HCT116 (cell line): ENCODE measurements around the gene PSMC3IP. TPM values are rescaled to one million over a fixed set of nuclear protein-coding genes. Genes with fewer than 3 reads are reported as not detected.

Experiments used
- ATAC-seq: fragments of 200-7000 bp; cut with Tn5 transposase; 2 replicates; pipeline ENCODE4 v1.9.1; 2020; ENCODE audit warnings: mild to moderate bottlenecking, moderate library complexity
- BruUV-seq: library from RNA; stranded (reverse); fragments of 400-500 nt; replicated peaks from 2 replicates; lab custom pipeline; 2021; lab: Mats Ljungman, UMichigan
- CTCF ChIA-PET: fragments of 300-600 bp; sonication (Branson Sonifier 250); formaldehyde crosslinking; loops from one replicate; lab custom pipeline; 2021; ENCODE audit warnings: antibody characterized with exemption; lab: Charles Lee
- POLR2A ChIA-PET: fragments of 300-600, 350-600 bp; sonication (Branson Sonifier 250); formaldehyde crosslinking; loops from one replicate; lab custom pipeline; 2021; ENCODE audit warnings: antibody characterized with exemption; lab: Charles Lee
- RAD21 ChIA-PET, 2 experiments: fragments of 300-600 bp; sonication (Branson Sonifier 250); formaldehyde crosslinking; loops; one replicate each; lab custom pipeline; 2023; ENCODE audit warnings: low total read pairs in 2 of 2; ENCODE audit not compliant: uncharacterized antibody in 2 of 2, unreplicated experiment in 2 of 2, low non-redundant PET in 1 of 2; lab: Charles Lee
- DNase-seq: peaks from one replicate; pipeline ENCODE4 v3.0.0-alpha.2; 2010; ENCODE audit warnings: low read depth, low spot score
- H2AFZ ChIP-seq: fragments of 200-600 bp; shearing (Covaris generic), sonication (generic); 2 replicates; pipeline ENCODE4 v1.6.1; 2017; ENCODE audit warnings: low read depth, mixed run types, mixed read lengths, antibody characterized with exemption, low read length; ENCODE audit not compliant: poor library complexity, severe bottlenecking
- H3K27ac ChIP-seq: 2 replicates; pipeline ENCODE4 v1.5.1; 2012; ENCODE audit warnings: low read depth, low read length
- H3K27me3 ChIP-seq: fragments of 200-600 bp; sonication (generic); 2 replicates; pipeline ENCODE4 v1.6.1; 2016; ENCODE audit warnings: mixed run types, low read length, mixed read lengths; ENCODE audit not compliant: insufficient read depth
- H3K36me3 ChIP-seq, 2 experiments: fragments of 200-500 bp in 1 of 2; fragments of 200-600 bp in 1 of 2; sonication (Bioruptor generic) in 1 of 2; sonication (generic) in 1 of 2; 2 replicates each; pipeline versions ENCODE4 v1.5.1 to v1.6.1; 2014 to 2016; ENCODE audit warnings: low read length in 2 of 2, inconsistent platforms in 1 of 2, mixed read lengths in 1 of 2, mixed run types in 1 of 2; ENCODE audit not compliant: insufficient read depth in 2 of 2, control insufficient read depth in 1 of 2
- H3K4me1 ChIP-seq, 2 experiments: fragments of 200-600 bp in 1 of 2; sonication (generic) in 1 of 2; 2 replicates each; pipeline versions ENCODE4 v1.5.1 to v1.6.1; 2012 to 2017; ENCODE audit warnings: low read length in 2 of 2, inconsistent platforms in 1 of 2, mild to moderate bottlenecking in 1 of 2, mixed read lengths in 1 of 2, mixed run types in 1 of 2, moderate library complexity in 1 of 2; ENCODE audit not compliant: insufficient read depth in 2 of 2, control insufficient read depth in 1 of 2
- H3K4me2 ChIP-seq: fragments of 200-600 bp; sonication (generic); 2 replicates; pipeline ENCODE4 v1.6.1; 2017; ENCODE audit warnings: mixed run types, low read length, mixed read lengths
- H3K4me3 ChIP-seq, 2 experiments: fragments of 200-600 bp in 1 of 2; sonication (generic) in 1 of 2; replicated peaks in 1 of 2; 2 replicates each; pipeline ENCODE4 v1.5.1; 2011 to 2016; ENCODE audit warnings: low read length in 2 of 2, control low read depth in 1 of 2, low read depth in 1 of 2, mild to moderate bottlenecking in 1 of 2, mixed read lengths in 1 of 2, mixed run types in 1 of 2
- H3K79me2 ChIP-seq: fragments of 200-600 bp; sonication (generic); 2 replicates; pipeline ENCODE4 v1.6.1; 2017; ENCODE audit warnings: mild to moderate bottlenecking, mixed run types, low read length, moderate library complexity, mixed read lengths; ENCODE audit not compliant: insufficient read depth
- H3K9ac ChIP-seq: fragments of 200-600 bp; sonication (generic); 2 replicates; pipeline ENCODE4 v1.6.1; 2016; ENCODE audit warnings: low read length, mixed read lengths
- H3K9me2 ChIP-seq: fragments of 200-600 bp; sonication (generic), shearing (Covaris generic); 2 replicates; pipeline ENCODE4 v1.6.1; 2017; ENCODE audit warnings: mixed run types, mild to moderate bottlenecking, moderate library complexity; ENCODE audit not compliant: insufficient read depth
- H3K9me3 ChIP-seq, 2 experiments: fragments of 200-500 bp in 1 of 2; fragments of 200-600 bp in 1 of 2; sonication (Bioruptor generic) in 1 of 2; sonication (generic) in 1 of 2; 2 replicates each; pipeline ENCODE4 v1.6.1; 2014 to 2017; ENCODE audit warnings: low read length in 2 of 2, mixed read lengths in 2 of 2, inconsistent platforms in 1 of 2, low read depth in 1 of 2, mild to moderate bottlenecking in 1 of 2, mixed run types in 1 of 2, moderate library complexity in 1 of 2; ENCODE audit not compliant: control insufficient read depth in 1 of 2, insufficient read depth in 1 of 2
- H4K20me1 ChIP-seq: fragments of 200-600 bp; sonication (generic), shearing (Covaris generic); 2 replicates; pipeline ENCODE4 v1.6.1; 2017; ENCODE audit warnings: mixed run types, mild to moderate bottlenecking, moderate library complexity; ENCODE audit not compliant: insufficient read depth
- CEBPB ChIP-seq: IDR thresholded peaks from 2 replicates; pipeline ENCODE4 v1.6.1; 2012; ENCODE audit warnings: low read depth
- ELF1 ChIP-seq: IDR thresholded peaks from 2 replicates; pipeline ENCODE4 v1.6.1; 2012; ENCODE audit warnings: low read depth, borderline replicate concordance
- EZH2 ChIP-seq: fragments of 200-600 bp; sonication (generic); IDR thresholded peaks from 2 replicates; pipeline ENCODE4 v1.6.1; 2017; ENCODE audit warnings: antibody characterized with exemption, mixed run types
- EZH2phosphoT487 ChIP-seq: fragments of 200-600 bp; IDR thresholded peaks from 2 replicates; pipeline ENCODE4 v1.6.1; 2018; ENCODE audit warnings: antibody characterized with exemption, borderline replicate concordance
- FOSL1 ChIP-seq: IDR thresholded peaks from 2 replicates; pipeline ENCODE4 v1.6.1; 2012; ENCODE audit warnings: low read depth
- JUND ChIP-seq: IDR thresholded peaks from 2 replicates; pipeline ENCODE4 v1.6.1; 2012
- POLR2A ChIP-seq: IDR thresholded peaks from 2 replicates; pipeline ENCODE4 v1.7.0; 2011; ENCODE audit warnings: borderline replicate concordance; ENCODE audit not compliant: insufficient read depth, insufficient read length; ENCODE audit errors: extremely low read depth
- POLR2AphosphoS5 ChIP-seq: IDR thresholded peaks from 2 replicates; pipeline ENCODE4 v1.6.1; 2011; ENCODE audit warnings: mild to moderate bottlenecking, low read depth, low read length, moderate library complexity
- SIN3A ChIP-seq: IDR thresholded peaks from 2 replicates; pipeline ENCODE4 v1.6.1; 2012; ENCODE audit warnings: low read depth
- SP1 ChIP-seq: IDR thresholded peaks from 2 replicates; pipeline ENCODE4 v1.6.1; 2012; ENCODE audit warnings: low read depth
- SRF ChIP-seq: IDR thresholded peaks from 2 replicates; pipeline ENCODE4 v1.6.1; 2012; ENCODE audit warnings: low read depth
- TCF7L2 ChIP-seq: IDR thresholded peaks from 2 replicates; pipeline ENCODE4 v1.7.0; 2011; ENCODE audit warnings: borderline replicate concordance, inconsistent platforms; ENCODE audit not compliant: insufficient read depth, insufficient read length; ENCODE audit errors: extremely low read depth
- YY1 ChIP-seq: IDR thresholded peaks from 2 replicates; pipeline ENCODE4 v1.6.1; 2011; ENCODE audit warnings: low read length, low read depth, moderate library complexity, mild to moderate bottlenecking; ENCODE audit not compliant: insufficient replicate concordance; ENCODE audit errors: extremely low read depth
- ZFX ChIP-seq: fragments of 450-650 bp; IDR thresholded peaks from 2 replicates; pipeline ENCODE4 v1.6.1; 2017
- intact Hi-C: fragments of 100-400 bp; cut with micrococcal nuclease; formaldehyde crosslinking; loops from 2 replicates; pipeline ENCODE4 v1.10.0; 2022
- total RNA-seq: library from RNA; stranded (reverse); gene quantifications from one replicate; pipeline ENCODE4 v1.2.1, GENCODE V29; 2021; ENCODE audit not compliant: unreplicated experiment
- TF ChIP-seq, protein P1 (sequence below): IDR thresholded peaks from 2 replicates; pipeline ENCODE4 v1.6.1; 2012
- TF ChIP-seq, protein P2 (sequence below): IDR thresholded peaks from 2 replicates; pipeline ENCODE4 v1.6.1; 2011; ENCODE audit warnings: mild to moderate bottlenecking, low read length, moderate library complexity; ENCODE audit not compliant: insufficient replicate concordance; ENCODE audit errors: extremely low read depth
- TF ChIP-seq, protein P3 (sequence below): IDR thresholded peaks from 2 replicates; pipeline ENCODE4 v1.6.1; 2012; ENCODE audit warnings: low read depth
- TF ChIP-seq, protein P4 (sequence below), 3 experiments: fragments of 200-600 bp in 1 of 3; sonication (generic) in 1 of 3; IDR thresholded peaks in 2 of 3; conservative IDR thresholded peaks in 1 of 3; 2 replicates each; pipeline ENCODE4 v1.5.1; 2012 to 2017; ENCODE audit warnings: low read depth in 2 of 3, low read length in 2 of 3, antibody characterized with exemption in 1 of 3, borderline replicate concordance in 1 of 3, control low read depth in 1 of 3, mild to moderate bottlenecking in 1 of 3, mixed read lengths in 1 of 3, mixed run types in 1 of 3, moderate library complexity in 1 of 3; ENCODE audit not compliant: insufficient read depth in 1 of 3

PSMC3IP gene
- total RNA-seq, 1 experiment from 2014 or later = 24.3 TPM

DNA sequence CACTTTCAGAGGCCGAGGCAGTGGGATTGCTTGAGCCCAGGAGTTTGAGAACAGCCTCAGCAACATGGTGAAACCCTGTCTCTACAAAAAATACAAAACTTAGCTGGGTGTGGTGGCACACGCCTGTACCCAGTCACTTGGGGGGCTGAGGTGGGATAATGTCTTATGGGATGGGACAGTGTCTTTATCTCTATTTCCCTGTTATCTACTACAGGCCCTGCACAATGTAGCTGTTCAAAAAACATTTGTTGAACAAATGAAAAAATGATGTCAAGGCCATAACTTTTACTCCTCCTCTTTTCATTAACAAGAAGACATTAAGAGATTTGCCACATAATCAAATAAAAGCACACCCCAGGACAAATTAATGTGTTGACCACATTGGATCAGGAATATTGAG lies 45.7 kb upstream of the PSMC3IP start:
- H3K9me2 ChIP-seq = no peaks in the 10 kb centered on the region
- ChIA-PET POLR2A (interaction anchor here (1.2 to 1.4 kb wide), 2 partner anchors 14 to 36 kb away, joined by 4 read pairs; partner anchors contain the start of genes RETREG3, TUBG1 and TUBG2), RAD21 (no interaction called here), CTCF (interaction anchor here (0.9 to 1.4 kb wide), 2 partner anchors 51 to 56 kb away, joined by 3 to 4 read pairs; no protein-coding TSS in a partner anchor)
- TF ChIP-seq POLR2A (no peak), ELF1 (no peak), CEBPB (no peak), TCF7L2 (no peak), EZH2phosphoT487 (no peak), EZH2 (no peak), POLR2AphosphoS5 (no peak), ZFX (no peak), SP1 (no peak), YY1 (no peak), SRF (no peak), JUND (no peak), SIN3A (no peak), FOSL1 (no peak)
- TF ChIP-seq, protein P1, sequence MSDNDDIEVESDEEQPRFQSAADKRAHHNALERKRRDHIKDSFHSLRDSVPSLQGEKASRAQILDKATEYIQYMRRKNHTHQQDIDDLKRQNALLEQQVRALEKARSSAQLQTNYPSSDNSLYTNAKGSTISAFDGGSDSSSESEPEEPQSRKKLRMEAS = no peak
- TF ChIP-seq, protein P2, sequence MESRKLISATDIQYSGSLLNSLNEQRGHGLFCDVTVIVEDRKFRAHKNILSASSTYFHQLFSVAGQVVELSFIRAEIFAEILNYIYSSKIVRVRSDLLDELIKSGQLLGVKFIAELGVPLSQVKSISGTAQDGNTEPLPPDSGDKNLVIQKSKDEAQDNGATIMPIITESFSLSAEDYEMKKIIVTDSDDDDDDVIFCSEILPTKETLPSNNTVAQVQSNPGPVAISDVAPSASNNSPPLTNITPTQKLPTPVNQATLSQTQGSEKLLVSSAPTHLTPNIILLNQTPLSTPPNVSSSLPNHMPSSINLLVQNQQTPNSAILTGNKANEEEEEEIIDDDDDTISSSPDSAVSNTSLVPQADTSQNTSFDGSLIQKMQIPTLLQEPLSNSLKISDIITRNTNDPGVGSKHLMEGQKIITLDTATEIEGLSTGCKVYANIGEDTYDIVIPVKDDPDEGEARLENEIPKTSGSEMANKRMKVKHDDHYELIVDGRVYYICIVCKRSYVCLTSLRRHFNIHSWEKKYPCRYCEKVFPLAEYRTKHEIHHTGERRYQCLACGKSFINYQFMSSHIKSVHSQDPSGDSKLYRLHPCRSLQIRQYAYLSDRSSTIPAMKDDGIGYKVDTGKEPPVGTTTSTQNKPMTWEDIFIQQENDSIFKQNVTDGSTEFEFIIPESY = no peak
- TF ChIP-seq, protein P3, sequence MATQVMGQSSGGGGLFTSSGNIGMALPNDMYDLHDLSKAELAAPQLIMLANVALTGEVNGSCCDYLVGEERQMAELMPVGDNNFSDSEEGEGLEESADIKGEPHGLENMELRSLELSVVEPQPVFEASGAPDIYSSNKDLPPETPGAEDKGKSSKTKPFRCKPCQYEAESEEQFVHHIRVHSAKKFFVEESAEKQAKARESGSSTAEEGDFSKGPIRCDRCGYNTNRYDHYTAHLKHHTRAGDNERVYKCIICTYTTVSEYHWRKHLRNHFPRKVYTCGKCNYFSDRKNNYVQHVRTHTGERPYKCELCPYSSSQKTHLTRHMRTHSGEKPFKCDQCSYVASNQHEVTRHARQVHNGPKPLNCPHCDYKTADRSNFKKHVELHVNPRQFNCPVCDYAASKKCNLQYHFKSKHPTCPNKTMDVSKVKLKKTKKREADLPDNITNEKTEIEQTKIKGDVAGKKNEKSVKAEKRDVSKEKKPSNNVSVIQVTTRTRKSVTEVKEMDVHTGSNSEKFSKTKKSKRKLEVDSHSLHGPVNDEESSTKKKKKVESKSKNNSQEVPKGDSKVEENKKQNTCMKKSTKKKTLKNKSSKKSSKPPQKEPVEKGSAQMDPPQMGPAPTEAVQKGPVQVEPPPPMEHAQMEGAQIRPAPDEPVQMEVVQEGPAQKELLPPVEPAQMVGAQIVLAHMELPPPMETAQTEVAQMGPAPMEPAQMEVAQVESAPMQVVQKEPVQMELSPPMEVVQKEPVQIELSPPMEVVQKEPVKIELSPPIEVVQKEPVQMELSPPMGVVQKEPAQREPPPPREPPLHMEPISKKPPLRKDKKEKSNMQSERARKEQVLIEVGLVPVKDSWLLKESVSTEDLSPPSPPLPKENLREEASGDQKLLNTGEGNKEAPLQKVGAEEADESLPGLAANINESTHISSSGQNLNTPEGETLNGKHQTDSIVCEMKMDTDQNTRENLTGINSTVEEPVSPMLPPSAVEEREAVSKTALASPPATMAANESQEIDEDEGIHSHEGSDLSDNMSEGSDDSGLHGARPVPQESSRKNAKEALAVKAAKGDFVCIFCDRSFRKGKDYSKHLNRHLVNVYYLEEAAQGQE = no peak
- TF ChIP-seq, protein P4, sequence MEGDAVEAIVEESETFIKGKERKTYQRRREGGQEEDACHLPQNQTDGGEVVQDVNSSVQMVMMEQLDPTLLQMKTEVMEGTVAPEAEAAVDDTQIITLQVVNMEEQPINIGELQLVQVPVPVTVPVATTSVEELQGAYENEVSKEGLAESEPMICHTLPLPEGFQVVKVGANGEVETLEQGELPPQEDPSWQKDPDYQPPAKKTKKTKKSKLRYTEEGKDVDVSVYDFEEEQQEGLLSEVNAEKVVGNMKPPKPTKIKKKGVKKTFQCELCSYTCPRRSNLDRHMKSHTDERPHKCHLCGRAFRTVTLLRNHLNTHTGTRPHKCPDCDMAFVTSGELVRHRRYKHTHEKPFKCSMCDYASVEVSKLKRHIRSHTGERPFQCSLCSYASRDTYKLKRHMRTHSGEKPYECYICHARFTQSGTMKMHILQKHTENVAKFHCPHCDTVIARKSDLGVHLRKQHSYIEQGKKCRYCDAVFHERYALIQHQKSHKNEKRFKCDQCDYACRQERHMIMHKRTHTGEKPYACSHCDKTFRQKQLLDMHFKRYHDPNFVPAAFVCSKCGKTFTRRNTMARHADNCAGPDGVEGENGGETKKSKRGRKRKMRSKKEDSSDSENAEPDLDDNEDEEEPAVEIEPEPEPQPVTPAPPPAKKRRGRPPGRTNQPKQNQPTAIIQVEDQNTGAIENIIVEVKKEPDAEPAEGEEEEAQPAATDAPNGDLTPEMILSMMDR (IDR thresholded peaks at IDR 0.05 in 2 of 3, conservative IDR thresholded peaks at IDR 0.05 in 1 of 3; ENCODE audit: borderline replicate concordance in 1 of 3, insufficient read depth in 1 of 3, low read depth in 2 of 3, low read length in 2 of 3) = no peak
- H3K27me3 ChIP-seq = no peaks in the 10 kb centered on the region
- H4K20me1 ChIP-seq = no peaks in the 10 kb centered on the region
- no peaks in the 10 kb centered on the region for H3K79me2 ChIP-seq
- no peak overlapping the region for H3K4me3 ChIP-seq
- peak overlapping the region; percentile 47; the same call in 1 of the 2 replicates for H3K27ac ChIP-seq
- peaks cover 22 to 33% of the 10 kb centered on the region in 2 experiments for H3K4me1 ChIP-seq
- ATAC-seq = no peak
- no peaks in the 10 kb centered on the region for H3K9me3 ChIP-seq
- H3K4me2 ChIP-seq = no peak overlapping the region
- H3K36me3 ChIP-seq = no peaks in the 10 kb centered on the region
- no peak for DNase-seq
- BruUV-seq = no TSS peak
- H2AFZ ChIP-seq = no peak overlapping the region
- no peak overlapping the region for H3K9ac ChIP-seq
- intact Hi-C loops = loop anchor here (5.0 kb wide), 2 partner anchors 34 to 54 kb away; partner anchors contain the start of genes PLEKHH3 and TUBG2
